D341Med (cell line): ENCODE measurements around the gene TUBB.
"Not testable (repeated sequence)": the region's sequence is repeated elsewhere in the genome, so short reads cannot be mapped to it uniquely, and the experiment has no call there.

ENCODE experiments used
- DNase-seq: peaks from one replicate; pipeline ENCODE4 v3.0.0; 2012; ENCODE audit warnings: low spot score

TUBB gene

DNA sequence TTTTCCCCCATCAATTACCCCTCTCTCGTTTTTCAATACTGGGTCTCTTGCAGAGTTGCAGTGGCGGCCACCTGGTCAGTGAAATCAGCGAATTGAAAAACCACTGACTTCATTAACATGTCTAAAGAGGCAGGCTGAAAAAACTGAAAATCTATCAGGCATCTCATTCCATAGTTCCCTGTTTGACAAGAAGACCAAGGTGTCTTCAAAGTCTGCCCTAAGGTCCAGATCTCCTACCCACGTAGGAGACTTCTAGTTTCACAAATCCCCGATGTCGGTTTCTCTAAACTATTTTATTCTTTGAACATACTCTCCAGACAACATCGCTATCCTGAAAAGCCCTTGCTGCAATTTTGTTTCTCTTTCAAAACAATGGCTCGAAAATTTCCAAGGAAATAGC is 796 bp upstream of the TUBB start:
- no peak for DNase-seq

- peak; percentile 59 for DNase-seq
Observed at GRCh38 chr6:30720738-30721197, 616 bp downstream of the TUBB start.

DNA sequence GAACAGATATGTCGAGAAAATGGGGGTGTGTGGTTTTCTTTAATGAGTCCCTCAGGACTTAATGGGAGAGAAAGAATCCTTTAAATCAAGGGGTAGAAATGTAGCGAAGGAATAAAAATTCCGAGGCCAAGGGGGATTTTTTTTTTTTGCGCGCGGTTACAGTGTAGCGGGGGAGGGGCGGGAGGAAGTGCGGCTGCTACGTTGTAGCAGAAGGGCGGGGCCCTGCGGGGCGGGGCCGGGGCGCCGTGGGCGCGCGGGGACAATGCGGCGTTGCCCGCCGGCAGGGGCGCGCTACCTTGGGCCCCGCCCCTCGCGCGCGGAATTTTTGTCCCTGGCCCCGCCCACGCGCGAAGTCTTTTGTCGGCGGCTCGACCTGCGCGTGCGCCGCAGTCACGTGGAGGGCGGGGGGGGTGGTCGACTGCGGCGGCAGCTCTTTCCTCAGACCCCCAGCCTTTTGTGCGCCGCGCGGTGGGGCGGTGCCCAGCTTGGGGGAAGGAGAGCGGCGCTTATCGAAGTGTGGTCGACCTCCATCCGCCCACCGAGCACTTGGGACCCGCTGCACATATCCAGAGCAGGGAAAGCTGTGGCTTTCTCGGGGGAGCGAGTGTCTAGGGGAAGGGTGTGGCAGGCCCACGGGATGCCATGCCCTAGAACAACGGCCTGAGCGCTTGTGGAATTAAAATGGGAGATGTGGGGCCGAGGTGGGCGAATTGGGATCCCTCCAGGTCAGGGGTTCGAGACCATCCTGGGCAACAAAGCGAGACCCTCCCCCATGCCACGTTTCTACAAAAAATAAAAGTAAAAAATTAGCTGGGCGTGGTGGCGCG is 1.3 kb downstream of the TUBB start:
- DNase-seq = peak; percentile 92

DNA sequence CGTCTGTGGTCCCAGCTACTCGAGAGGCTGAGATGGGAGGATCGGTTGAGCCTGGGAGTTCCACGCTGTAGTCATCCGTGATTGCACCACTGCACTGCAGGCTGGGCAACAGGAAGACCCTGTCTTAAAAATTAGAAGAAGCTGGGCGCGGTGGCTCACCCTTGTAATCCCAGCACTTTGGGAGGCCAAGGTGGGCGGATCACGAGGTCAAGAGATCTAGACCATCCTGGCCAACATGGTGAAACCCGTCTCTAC is 1.8 kb downstream of the TUBB start:
- DNase-seq = not testable (repeated sequence)

GRCh38 chr6:30722280-30723112 is 2.3 kb downstream of the TUBB start:
- DNase-seq = peak; percentile 66

- DNase-seq = not testable (repeated sequence)
Observed at GRCh38 chr6:30723159-30723842, 3.1 kb downstream of the TUBB start.

DNA sequence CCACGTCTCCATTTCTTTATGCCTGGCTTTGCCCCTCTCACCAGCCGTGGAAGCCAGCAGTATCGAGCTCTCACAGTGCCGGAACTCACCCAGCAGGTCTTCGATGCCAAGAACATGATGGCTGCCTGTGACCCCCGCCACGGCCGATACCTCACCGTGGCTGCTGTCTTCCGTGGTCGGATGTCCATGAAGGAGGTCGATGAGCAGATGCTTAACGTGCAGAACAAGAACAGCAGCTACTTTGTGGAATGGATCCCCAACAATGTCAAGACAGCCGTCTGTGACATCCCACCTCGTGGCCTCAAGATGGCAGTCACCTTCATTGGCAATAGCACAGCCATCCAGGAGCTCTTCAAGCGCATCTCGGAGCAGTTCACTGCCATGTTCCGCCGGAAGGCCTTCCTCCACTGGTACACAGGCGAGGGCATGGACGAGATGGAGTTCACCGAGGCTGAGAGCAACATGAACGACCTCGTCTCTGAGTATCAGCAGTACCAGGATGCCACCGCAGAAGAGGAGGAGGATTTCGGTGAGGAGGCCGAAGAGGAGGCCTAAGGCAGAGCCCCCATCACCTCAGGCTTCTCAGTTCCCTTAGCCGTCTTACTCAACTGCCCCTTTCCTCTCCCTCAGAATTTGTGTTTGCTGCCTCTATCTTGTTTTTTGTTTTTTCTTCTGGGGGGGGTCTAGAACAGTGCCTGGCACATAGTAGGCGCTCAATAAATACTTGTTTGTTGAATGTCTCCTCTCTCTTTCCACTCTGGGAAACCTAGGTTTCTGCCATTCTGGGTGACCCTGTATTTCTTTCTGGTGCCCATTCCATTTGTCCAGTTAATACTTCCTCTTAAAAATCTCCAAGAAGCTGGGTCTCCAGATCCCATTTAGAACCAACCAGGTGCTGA is 3.9 kb downstream of the TUBB start:
- DNase-seq = not testable (repeated sequence)

- no peak for DNase-seq
Observed at GRCh38 chr6:30724906-30725667, 4.9 kb downstream of the TUBB start.

DNA sequence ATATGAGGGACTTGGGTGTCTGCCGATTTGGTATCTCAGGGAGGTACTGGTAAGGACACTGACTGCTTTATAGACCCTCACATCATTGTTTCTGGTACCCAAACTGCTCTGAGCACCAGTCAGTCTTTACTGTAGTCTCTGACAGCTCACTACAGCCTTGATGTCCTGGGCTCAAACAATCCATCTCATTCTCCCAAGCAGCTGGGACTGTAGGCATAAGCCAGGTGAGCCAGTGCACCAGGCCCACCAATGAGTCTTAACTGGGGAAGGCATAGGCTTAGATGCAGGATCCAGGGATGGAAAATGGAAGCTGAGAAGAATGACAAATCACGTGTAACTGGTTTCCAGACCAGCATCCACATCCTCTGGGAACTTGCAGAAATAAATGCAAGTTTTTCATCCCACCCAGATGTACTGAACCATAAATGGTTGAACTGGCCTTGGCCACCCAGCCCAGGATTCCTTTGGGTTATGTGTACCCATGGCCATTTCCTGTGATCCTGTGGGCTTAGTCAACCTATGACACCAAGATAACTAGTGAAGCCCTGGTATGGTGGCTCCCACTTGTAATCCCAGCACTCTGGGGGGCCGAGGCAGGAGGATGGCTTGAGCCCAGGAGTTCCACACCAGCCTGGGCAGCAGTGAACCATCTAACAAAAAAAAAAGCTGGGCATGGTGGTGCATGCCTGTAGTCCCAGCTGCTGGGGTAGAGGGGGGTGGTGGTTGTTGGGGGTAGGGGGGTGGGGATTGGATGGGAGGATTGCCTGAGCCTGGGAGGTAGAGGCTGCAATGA is 5.8 kb downstream of the TUBB start:
- DNase-seq = no peak

DNA sequence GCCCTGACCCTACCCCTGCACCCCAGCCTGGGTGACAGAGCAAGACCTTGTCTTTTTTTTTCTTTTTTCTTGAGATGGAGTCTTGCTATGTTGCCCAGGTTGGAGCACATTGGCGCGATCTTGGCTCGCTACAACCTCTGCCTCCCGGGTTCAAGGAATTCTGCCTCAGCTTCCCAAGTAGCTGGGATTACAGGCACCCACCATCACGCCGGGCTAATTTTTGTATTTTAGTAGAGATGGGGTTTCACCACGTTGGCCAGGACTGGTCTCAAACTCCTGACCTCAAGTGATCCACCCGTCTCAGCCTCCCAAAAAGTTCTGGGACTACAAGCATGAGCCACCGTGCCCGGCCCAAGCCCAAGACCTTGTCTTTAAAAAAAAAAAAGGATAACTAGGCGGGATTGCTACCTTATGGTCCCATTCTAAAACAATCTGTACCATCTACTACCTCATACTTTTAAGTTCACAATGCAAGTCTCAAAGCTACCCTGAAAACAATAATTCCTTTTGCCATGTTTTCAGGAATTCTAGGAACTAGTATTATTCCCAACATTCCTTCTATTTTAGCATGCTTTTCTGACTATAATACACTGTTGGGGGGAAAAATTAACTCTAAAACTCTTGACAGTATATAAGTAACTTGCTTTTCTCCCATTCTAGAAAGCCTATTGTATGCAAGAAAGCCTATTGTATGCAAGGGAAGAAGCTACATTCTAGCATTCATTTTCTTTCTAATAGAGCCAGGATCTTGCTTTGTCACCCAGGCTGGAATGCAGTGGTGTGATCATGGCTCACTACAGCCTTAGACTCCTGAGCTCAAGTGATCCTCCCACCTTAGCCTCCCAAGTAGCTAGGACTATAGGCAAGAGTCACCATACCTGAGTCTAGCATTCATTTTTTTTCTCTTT is 6.6 kb downstream of the TUBB start:
- no peak for DNase-seq

DNA sequence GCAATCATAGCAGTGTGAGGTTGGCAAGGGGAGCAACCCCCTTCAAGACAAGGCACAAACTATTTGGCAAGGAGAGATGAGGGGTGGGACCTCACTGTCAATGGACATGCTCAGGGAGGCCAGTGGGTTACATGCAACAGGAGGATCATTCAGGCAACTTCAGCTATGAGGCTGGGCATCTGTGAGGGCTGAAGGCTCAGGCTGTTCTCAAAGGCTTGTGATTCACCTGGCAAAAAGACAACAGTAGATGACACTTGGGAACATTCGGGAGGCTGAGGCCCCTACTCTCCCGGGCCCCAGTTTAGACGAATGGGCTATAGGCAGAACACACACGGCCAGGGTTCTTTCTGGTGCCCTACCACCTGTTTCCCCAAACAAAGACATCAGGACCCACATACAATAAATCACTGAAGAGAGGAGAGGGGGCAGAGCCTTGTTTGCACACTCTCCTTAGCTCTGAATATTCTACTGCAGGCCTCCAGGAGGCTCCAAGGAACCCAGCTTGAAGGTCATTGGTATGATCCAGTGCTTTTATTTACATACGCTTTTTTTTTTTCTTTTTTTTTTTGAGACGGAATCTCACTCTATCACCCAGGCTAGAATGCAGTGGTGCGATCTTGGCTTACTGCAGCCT is 7.9 kb downstream of the TUBB start:
- DNase-seq = no peak

GRCh38 chr6:30730601-30731435 is 10.7 kb downstream of the TUBB start:
- DNase-seq = peak; percentile 93

DNA sequence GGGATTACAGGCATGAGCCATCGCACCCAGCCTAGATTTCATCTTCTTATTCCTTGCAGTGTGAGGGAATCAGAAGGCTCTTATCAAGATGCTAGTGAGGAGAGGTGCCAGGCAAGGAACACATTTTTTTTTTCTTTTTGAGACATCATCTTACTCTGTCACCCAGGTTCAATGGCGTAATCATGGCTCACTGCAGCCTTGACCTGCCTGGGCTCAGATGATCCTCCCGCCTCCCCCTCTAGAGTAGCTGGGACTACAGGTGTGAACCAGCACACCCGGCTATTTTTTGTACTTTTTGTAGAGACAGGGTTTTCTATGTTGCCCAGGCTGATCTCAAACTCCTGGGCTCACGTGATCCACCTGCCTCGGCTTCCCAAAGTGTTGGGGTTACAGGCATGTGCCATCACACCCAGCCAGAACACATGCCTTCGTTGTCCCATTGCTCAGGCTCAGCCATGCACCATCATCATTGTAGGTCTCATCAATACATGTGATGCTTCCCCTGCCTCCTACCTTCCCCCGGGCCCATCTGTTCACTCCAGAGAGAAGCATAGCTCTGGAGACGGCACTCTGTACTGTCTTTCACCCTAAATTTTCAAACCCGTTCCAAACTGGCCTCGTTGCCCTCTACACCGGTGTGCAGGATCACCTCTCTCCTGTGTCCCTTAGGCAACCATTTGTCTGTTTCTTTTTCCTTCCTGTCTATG is 12.2 kb downstream of the TUBB start:
- no peak for DNase-seq

- no peak for DNase-seq
Observed at GRCh38 chr6:30735668-30736314, 15.6 kb downstream of the TUBB start.

DNA sequence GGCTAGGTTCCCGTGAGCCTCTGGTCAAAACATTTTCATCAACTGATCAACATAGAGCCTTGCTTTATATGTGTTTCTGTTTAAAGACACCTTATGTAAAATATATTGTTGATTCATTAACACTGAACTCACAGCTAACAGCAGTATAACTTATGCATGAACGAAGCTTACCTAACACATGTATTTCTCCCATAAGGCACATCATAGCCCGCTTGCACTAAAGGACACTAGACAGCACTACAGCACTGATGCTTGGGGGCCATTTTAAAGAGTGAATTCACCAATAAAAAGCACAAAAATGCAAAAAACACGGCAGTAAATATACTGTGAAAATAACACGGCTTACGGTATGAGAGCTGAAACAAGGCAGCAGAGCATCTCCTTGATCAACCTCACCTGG is 18.4 kb downstream of the TUBB start:
- DNase-seq = no peak

GRCh38 chr6:30740540-30740870 is 20.4 kb downstream of the TUBB start:
- DNase-seq = no peak
